Renal cortex interstitium (tissue), 15 donors: ENCODE measurements around the gene SACS. TPM values are rescaled to one million over a fixed set of nuclear protein-coding genes. Genes with fewer than 3 reads are reported as not detected.

ENCODE experiments used
- DNase-seq, 11 donors: peaks; one replicate each; pipeline ENCODE4 v3.0.0-alpha.2; 2013; ENCODE audit warnings: low read depth in 9 of 11, low spot score in 4 of 11; ENCODE audit errors: extremely low read depth in 1 of 11
- long read RNA-seq, 16 experiments: transcript quantifications; one replicate each; lab custom pipeline, GENCODE V29; 2026
- polyA plus RNA-seq, 3 donors: library from polyadenylated mRNA; unstranded; fragments of 120-200 nt; gene quantifications; one replicate each; pipeline ENCODE4 v1.2.1, GENCODE V29; 2013; ENCODE audit not compliant: insufficient read length in 3 of 3

The SACS gene
- 10 to 100 TPM in 2 of 3 donors, 1 to 10 TPM in 1; 9.5 to 13.5 (median 12.5) TPM for polyA plus RNA-seq
- long read RNA-seq, donor 1: 0 reads
- long read RNA-seq, donor 2: 0 reads
- long read RNA-seq, donor 3: 0 reads
- long read RNA-seq, donor 4: 0 reads
- long read RNA-seq, donor 5: 0 reads
- long read RNA-seq, donor 6, partial matches to known transcripts: 11 of 11 reads
- long read RNA-seq, donor 6, other reads (novel, unspliced or antisense): 0 of 11 reads
- long read RNA-seq, donor 7, partial matches to known transcripts: 5 of 5 reads
- long read RNA-seq, donor 7, other reads (novel, unspliced or antisense): 0 of 5 reads
- long read RNA-seq, donor 8, partial matches to known transcripts: 0 of 1 reads
- long read RNA-seq, donor 8, other reads (novel, unspliced or antisense): 0 of 1 reads
- long read RNA-seq, donor 9: 0 reads
- long read RNA-seq, donor 10: 0 reads
- long read RNA-seq, donor 11: 0 reads
- long read RNA-seq, donor 12: 0 reads
- long read RNA-seq, donor 13: 0 reads
- long read RNA-seq, donor 14: 0 reads
- long read RNA-seq, donor 15: 0 reads
- long read RNA-seq, donor 16: 0 reads

- peak in 7 of 11 donors; percentile 20 to 60 (median 34) for DNase-seq
These were observed at the start of gene SACS for GRCh38 chr13:23433171-23434153. TSS of gene SACS (minus strand) at chr13:23433702. CDS start at chr13:23411239, 22,463 bp downstream.

- no peak for DNase-seq
These were observed 46.8 kb upstream of the SACS start for GRCh38 chr13:23480324-23480723.

GRCh38 chr13:23477101-23477500 is 43.6 kb upstream of the SACS start:
- DNase-seq: no peak

GRCh38 chr13:23473221-23473620 is 39.7 kb upstream of the SACS start:
- DNase-seq: no peak

GRCh38 chr13:23472189-23472588 is 38.7 kb upstream of the SACS start:
- no peak for DNase-seq

- peak in 3 of 11 donors; percentile 29 to 57 (median 46) for DNase-seq
These were observed 37.5 kb upstream of the SACS start for GRCh38 chr13:23470790-23471614.

- peak in 5 of 11 donors; percentile 52 to 67 (median 53) for DNase-seq
These were observed 36.5 kb upstream of the SACS start for GRCh38 chr13:23469951-23470421.

- DNase-seq: no peak
These were observed 35.3 kb upstream of the SACS start for GRCh38 chr13:23468811-23469210.

- no peak for DNase-seq
These were observed 34.4 kb upstream of the SACS start for GRCh38 chr13:23467932-23468278.

- DNase-seq: no peak
These were observed 33.8 kb upstream of the SACS start for GRCh38 chr13:23467048-23467931.

- DNase-seq: peak; percentile 43 to 77 (median 68)
These were observed 32.9 kb upstream of the SACS start for GRCh38 chr13:23466144-23467002.

GRCh38 chr13:23463661-23464060 is 30.2 kb upstream of the SACS start:
- no peak for DNase-seq

- DNase-seq: no peak
These were observed 29.5 kb upstream of the SACS start for GRCh38 chr13:23462815-23463559.

- no peak for DNase-seq
These were observed 28.0 kb upstream of the SACS start for GRCh38 chr13:23461544-23461943.

- no peak for DNase-seq
These were observed 27.4 kb upstream of the SACS start for GRCh38 chr13:23460921-23461320.

- no peak for DNase-seq
These were observed 26.8 kb upstream of the SACS start for GRCh38 chr13:23460309-23460708.
